Measurements from ENCODE around the gene KNDC1.

Gene KNDC1

DNA sequence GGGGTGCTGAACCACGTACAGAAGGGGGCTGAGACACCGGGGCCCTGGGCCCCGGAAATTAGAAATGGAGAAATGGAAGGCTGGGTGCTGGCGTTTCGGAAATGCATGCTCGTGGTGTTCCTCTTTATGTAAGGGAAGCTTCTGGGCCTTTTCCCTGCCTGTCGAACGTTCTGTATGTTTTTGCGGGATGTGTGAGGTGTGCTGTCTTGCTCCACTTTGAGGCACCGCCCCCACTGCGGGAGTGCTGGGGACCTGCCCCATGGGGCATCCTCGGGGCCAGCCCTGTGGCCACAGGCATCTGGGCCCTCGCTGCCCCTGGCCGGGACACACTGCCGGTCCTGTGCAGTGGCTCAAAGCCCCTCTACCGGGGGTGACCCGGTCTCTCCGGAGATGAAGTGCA lies 75.9 kb downstream of the KNDC1 start:
- in situ Hi-C loops (cut with MboI; ENCODE audit: low pct_unique_long_range_greater_than_20kb, low sequenced_read_pairs, unreplicated experiment), result no loop called here
- DNase-seq (ENCODE audit: low spot score), result no peak
- TF ChIP-seq CTCF (IDR thresholded peaks at IDR 0.05; ENCODE audit: extremely low read depth, insufficient read depth, missing control alignments), result no peak

GRCh38 chr10:133236401-133237240 lies 76.6 kb downstream of the KNDC1 start:
- in situ Hi-C loops (cut with MboI; ENCODE audit: low pct_unique_long_range_greater_than_20kb, low sequenced_read_pairs, unreplicated experiment), result no loop called here
- DNase-seq (ENCODE audit: low spot score), result no peak
- no peak for TF ChIP-seq CTCF (IDR thresholded peaks at IDR 0.05; ENCODE audit: extremely low read depth, insufficient read depth, missing control alignments)

DNA sequence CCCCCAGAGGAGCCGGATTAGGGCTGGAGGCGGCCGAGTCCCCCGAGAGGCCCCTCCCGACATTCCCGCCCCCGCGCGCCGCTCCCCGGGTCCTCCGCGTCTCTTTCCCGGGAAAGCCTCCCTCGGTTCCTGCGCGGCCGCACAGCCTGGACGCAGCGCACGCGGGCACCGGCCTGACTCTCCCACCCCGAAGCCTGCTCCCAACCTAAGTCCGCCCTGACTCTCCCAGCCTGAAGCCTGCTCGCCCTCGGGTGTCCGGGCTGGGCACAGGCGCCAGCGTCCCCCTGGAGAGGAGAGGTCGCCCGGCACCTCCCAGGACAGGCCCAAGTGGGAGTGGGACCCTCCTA lies 77.2 kb downstream of the KNDC1 start:
- no peak for DNase-seq (ENCODE audit: low spot score)
- no peak for TF ChIP-seq CTCF (IDR thresholded peaks at IDR 0.05; ENCODE audit: extremely low read depth, insufficient read depth, missing control alignments)
- in situ Hi-C loops (cut with MboI; ENCODE audit: low pct_unique_long_range_greater_than_20kb, low sequenced_read_pairs, unreplicated experiment), result no loop called here

GRCh38 chr10:133237588-133238465 lies 77.8 kb downstream of the KNDC1 start, which contains the start of gene VENTX:
TSS of gene VENTX (plus strand) at chr10:133237855. CDS start at chr10:133237915, 60 bp downstream.
- no peak for DNase-seq (ENCODE audit: low spot score)
- TF ChIP-seq CTCF (IDR thresholded peaks at IDR 0.05; ENCODE audit: extremely low read depth, insufficient read depth, missing control alignments), result no peak
- in situ Hi-C loops (cut with MboI; ENCODE audit: low pct_unique_long_range_greater_than_20kb, low sequenced_read_pairs, unreplicated experiment), result no loop called here

DNA sequence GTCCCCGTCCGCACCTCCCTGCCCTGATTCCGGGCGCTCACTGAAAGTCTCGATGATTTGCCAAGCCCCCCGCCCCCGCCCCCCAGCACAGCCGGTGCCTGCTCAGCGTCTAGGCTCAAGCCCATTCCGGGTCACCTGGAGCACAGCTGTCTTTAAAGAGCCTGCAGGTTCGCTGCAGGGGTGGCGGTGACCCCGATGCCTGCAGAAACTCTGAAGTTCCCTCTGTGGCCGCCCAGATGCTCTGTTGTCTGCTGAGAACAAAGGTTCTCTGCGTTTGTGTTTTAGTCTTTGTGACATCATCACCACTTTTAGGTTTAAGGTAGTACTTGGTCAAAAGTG lies 78.4 kb downstream of the KNDC1 start:
- no peak for DNase-seq (ENCODE audit: low spot score)
- in situ Hi-C loops (cut with MboI; ENCODE audit: low pct_unique_long_range_greater_than_20kb, low sequenced_read_pairs, unreplicated experiment), result no loop called here
- TF ChIP-seq CTCF (IDR thresholded peaks at IDR 0.05; ENCODE audit: extremely low read depth, insufficient read depth, missing control alignments), result no peak

GRCh38 chr10:133239990-133240389 lies 80.0 kb downstream of the KNDC1 start:
- in situ Hi-C loops (cut with MboI; ENCODE audit: low pct_unique_long_range_greater_than_20kb, low sequenced_read_pairs, unreplicated experiment), result no loop called here
- no peak for TF ChIP-seq CTCF (IDR thresholded peaks at IDR 0.05; ENCODE audit: extremely low read depth, insufficient read depth, missing control alignments)
- DNase-seq (ENCODE audit: low spot score), result no peak
